ENCODE data around the gene PIGN. TPM values are rescaled to one million over a fixed set of nuclear protein-coding genes. Genes with fewer than 3 reads are reported as not detected.
A peak's percentile ranks its signal among the peaks of the same experiment; 100 is the strongest.

PIGN gene
- total RNA-seq, 3 donors from 2014 or later, result 29.5 to 40.4 (median 36.3) TPM

- Histone ChIP-seq H3K4me3 (no peak overlapping the region), H3K4me1 (ENCODE audit: low read depth) (no peaks in the 10 kb centered on the region), H3K9me3 (no peaks in the 10 kb centered on the region), H3K36me3 (ENCODE audit: low read depth) (no peaks in the 10 kb centered on the region)
- ATAC-seq, result no peak
- intact Hi-C loops (cut with DNase I, micrococcal nuclease), result no loop called here
- no peak for DNase-seq
- TF ChIP-seq CTCF (IDR thresholded peaks at IDR 0.05), result no peak
These were observed 101.1 kb downstream of the PIGN start for GRCh38 chr18:62085756-62086155.

DNA sequence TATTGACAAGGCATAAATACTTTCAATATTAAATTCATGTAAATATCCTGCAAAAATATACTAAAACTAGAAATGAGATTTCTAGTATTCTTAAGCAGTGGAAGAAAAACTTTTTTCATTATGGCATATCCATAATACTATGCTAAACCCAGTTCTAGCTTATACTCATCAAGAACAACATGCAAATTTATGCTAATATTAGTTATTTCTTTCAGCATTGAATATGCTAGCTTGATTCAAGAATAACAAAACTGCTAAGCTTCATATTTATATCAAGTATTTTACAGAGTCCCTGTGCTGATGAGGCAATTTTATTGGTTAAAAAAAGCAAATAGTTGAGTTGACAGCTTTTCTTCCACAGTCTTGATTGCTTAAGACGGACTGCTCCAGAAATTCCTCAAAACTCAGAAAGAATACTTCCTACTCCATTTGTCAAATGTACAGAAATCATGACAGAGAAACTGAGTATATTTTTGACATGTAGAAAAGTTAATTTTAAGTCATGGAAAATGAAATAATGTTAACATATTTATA lies 105.0 kb downstream of the PIGN start:
- TF ChIP-seq CTCF (IDR thresholded peaks at IDR 0.05), result no peak
- Histone ChIP-seq H3K9me3 (no peaks in the 10 kb centered on the region), H3K4me3 (no peak overlapping the region), H3K36me3 (ENCODE audit: low read depth) (no peaks in the 10 kb centered on the region), H3K4me1 (ENCODE audit: low read depth) (no peaks in the 10 kb centered on the region)
- no peak for DNase-seq
- intact Hi-C loops (cut with DNase I, micrococcal nuclease), result no loop called here
- no peak for ATAC-seq

DNA sequence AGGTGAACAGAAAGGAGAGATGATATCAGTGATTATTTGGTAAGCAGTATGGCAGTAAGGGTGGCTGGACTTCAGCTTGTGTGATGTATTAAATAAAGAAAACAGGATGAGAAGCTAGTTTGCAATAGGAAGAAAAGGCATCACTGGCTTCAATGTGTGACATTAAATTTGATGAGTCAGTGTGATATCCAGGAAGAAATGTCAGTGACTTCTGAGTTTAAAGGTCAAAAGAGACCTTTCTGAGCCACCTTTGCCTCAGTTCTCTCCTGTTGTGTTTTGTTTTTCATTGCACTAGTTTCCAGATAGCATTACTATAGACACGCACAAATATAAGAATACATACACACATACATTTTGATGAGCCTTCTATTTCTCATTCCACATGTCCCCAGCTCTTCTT lies 105.6 kb downstream of the PIGN start:
- Histone ChIP-seq H3K4me1 (ENCODE audit: low read depth) (no peaks in the 10 kb centered on the region), H3K9me3 (no peaks in the 10 kb centered on the region), H3K4me3 (no peak overlapping the region), H3K36me3 (ENCODE audit: low read depth) (no peaks in the 10 kb centered on the region)
- no peak for DNase-seq
- intact Hi-C loops (cut with DNase I, micrococcal nuclease), result no loop called here
- no peak for TF ChIP-seq CTCF (IDR thresholded peaks at IDR 0.05)
- ATAC-seq, result peak; percentile 54

DNA sequence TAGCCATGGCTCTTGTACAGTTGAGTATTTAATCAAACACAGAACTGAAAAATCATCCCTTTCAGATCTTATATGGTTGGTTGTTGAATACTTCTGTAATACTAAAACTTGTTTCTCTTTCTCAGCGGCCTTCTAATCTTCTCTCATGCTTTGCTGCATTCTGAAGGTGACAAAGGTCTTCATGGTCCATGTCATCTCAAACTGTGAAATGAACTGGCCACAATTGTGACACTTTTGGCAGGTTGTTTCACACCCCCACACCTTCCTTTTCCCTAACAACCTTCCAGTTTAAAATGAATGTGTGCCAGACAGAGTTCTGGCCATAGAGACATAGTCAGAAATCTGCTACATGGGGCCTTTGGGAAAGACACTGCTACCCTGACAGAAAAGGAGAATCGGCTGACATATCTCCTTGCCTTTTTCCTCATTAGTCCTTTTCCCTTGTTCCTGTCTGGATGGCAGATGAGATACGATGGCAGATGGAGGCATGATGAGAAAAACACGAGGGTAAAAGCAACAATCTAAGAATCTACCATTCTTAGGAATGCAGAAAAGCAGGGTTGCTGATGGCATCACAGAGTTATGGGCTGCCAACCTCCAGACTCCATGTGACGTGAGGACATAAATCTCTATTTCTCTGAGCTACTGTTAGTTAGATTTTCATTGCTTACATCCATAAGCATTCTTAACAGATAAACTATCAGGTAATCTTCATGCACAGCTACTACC lies 106.5 kb downstream of the PIGN start:
- intact Hi-C loops (cut with DNase I, micrococcal nuclease), result no loop called here
- DNase-seq (no peak), ATAC-seq (no peak)
- H3K36me3 ChIP-seq (ENCODE audit: low read depth), result no peaks in the 10 kb centered on the region
- no peak overlapping the region for H3K4me3 ChIP-seq
- no peaks in the 10 kb centered on the region for H3K9me3 ChIP-seq
- no peak for TF ChIP-seq CTCF (IDR thresholded peaks at IDR 0.05)
- no peaks in the 10 kb centered on the region for H3K4me1 ChIP-seq (ENCODE audit: low read depth)

DNA sequence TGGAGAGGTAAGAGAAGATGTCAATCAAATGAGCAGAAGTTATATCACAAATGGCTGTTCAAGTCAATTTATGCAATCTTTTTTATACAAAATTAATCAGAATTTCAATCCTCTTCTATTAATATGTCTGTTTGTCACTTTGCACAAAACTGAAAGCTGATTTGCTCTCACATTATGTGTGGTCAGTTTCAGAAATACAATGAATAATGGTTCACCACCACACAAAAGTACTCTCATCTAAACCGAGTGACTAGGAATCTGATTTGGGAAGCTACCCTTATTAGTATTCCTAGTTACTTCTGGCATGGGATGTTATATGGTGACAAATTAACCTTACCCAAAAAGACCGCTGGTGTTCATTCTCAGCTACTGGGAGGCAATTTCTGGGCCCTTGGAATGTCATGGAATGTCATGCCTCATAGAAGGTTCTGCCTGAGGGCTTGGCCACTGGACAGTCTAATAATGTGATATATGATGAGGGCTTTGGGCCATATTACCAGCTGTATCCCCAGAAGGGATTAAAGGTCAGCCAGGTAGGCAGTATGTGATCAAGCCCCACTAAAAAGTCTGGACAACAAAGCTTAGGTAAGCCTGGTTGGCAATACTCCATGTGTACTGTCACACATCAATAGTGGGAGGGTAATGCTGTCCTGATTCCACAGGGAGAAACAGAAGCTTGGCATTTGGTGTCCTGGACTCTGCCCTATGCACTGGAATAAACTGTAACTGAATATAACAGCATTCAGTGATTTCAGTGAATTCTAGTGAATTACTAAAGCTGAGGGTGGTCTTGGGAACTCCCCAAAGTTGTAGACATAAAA lies 113.2 kb downstream of the PIGN start:
- Histone ChIP-seq H3K4me3 (no peak overlapping the region), H3K36me3 (ENCODE audit: low read depth) (no peaks in the 10 kb centered on the region), H3K9me3 (no peaks in the 10 kb centered on the region), H3K4me1 (ENCODE audit: low read depth) (no peaks in the 10 kb centered on the region)
- TF ChIP-seq CTCF (IDR thresholded peaks at IDR 0.05), result no peak
- ATAC-seq, result peak; percentile 64
- intact Hi-C loops (cut with DNase I, micrococcal nuclease), result no loop called here
- no peak for DNase-seq
